Activated effector memory CD4-positive, alpha-beta T cell treated with Interleukin-2 at 50 U/mL for 16 hours (primary cell): ENCODE results near the gene WFDC5.
"Not testable (repeated sequence)": the region's sequence is repeated elsewhere in the genome, so short reads cannot be mapped to it uniquely, and the experiment has no call there.

Experiments used
- DNase-seq: peaks from one replicate; pipeline ENCODE4 v3.0.0-alpha.2; 2020

The WFDC5 gene

GRCh38 chr20:45087097-45087790 lies 27.7 kb downstream of the WFDC5 start:
- no peak for DNase-seq

GRCh38 chr20:45085867-45086266 lies 29.1 kb downstream of the WFDC5 start:
- no peak for DNase-seq

- no peak for DNase-seq
These were observed 29.7 kb downstream of the WFDC5 start for GRCh38 chr20:45085289-45085688.

- DNase-seq = no peak
These were observed 31.8 kb downstream of the WFDC5 start for GRCh38 chr20:45083127-45083526.

GRCh38 chr20:45082468-45082867 lies 32.5 kb downstream of the WFDC5 start:
- no peak for DNase-seq

- DNase-seq = no peak
These were observed 33.9 kb downstream of the WFDC5 start for GRCh38 chr20:45080867-45081624.

- DNase-seq = no peak
These were observed 37.4 kb downstream of the WFDC5 start for GRCh38 chr20:45077559-45077958.

- DNase-seq = no peak
These were observed 41.8 kb downstream of the WFDC5 start for GRCh38 chr20:45073221-45073620.

- DNase-seq = no peak
These were observed 42.9 kb downstream of the WFDC5 start for GRCh38 chr20:45072066-45072465.

GRCh38 chr20:45070932-45071632 lies 43.9 kb downstream of the WFDC5 start:
- DNase-seq = no peak

GRCh38 chr20:45069261-45069660 lies 45.7 kb downstream of the WFDC5 start:
- DNase-seq = no peak

GRCh38 chr20:45067558-45067957 lies 47.4 kb downstream of the WFDC5 start:
- no peak for DNase-seq

- no peak for DNase-seq
These were observed 47.9 kb downstream of the WFDC5 start for GRCh38 chr20:45067087-45067486.

GRCh38 chr20:45066372-45066771 lies 48.6 kb downstream of the WFDC5 start:
- no peak for DNase-seq

- DNase-seq = no peak
These were observed 50.2 kb downstream of the WFDC5 start for GRCh38 chr20:45064812-45065211.

GRCh38 chr20:45063107-45063506 lies 51.9 kb downstream of the WFDC5 start:
- DNase-seq = not testable (repeated sequence)

GRCh38 chr20:45061244-45061643 lies 53.7 kb downstream of the WFDC5 start:
- DNase-seq = no peak

- no peak for DNase-seq
These were observed 54.7 kb downstream of the WFDC5 start for GRCh38 chr20:45060294-45060693.
